ENCODE data around the gene LRGUK. TPM values are rescaled to one million over a fixed set of nuclear protein-coding genes. Genes with fewer than 3 reads are reported as not detected.
A peak's percentile ranks its signal among the peaks of the same experiment; 100 is the strongest.
"Not testable (repeated sequence)": the region's sequence is repeated elsewhere in the genome, so short reads cannot be mapped to it uniquely, and the experiment has no call there.

The LRGUK gene
- polyA plus RNA-seq, 1 donor: 1.3 TPM

GRCh38 chr7:134248196-134248595 is 121.1 kb downstream of the LRGUK start:
- DNase-seq: no peak

GRCh38 chr7:134254311-134254710 is 127.2 kb downstream of the LRGUK start:
- no peak for DNase-seq

GRCh38 chr7:134255814-134256213 is 128.7 kb downstream of the LRGUK start:
- DNase-seq: no peak

GRCh38 chr7:134262322-134262721 is 135.2 kb downstream of the LRGUK start:
- no peak for DNase-seq

GRCh38 chr7:134276951-134277350 is 149.8 kb downstream of the LRGUK start:
- no peak for DNase-seq

GRCh38 chr7:134278502-134279153 is 151.5 kb downstream of the LRGUK start:
- DNase-seq: no peak

- DNase-seq: no peak
Measured at GRCh38 chr7:134279336-134279735, 152.2 kb downstream of the LRGUK start.

GRCh38 chr7:134279898-134280297 is 152.8 kb downstream of the LRGUK start:
- DNase-seq: no peak

- DNase-seq: no peak
Measured at GRCh38 chr7:134280508-134280907, 153.4 kb downstream of the LRGUK start.

GRCh38 chr7:134284011-134284410 is 156.9 kb downstream of the LRGUK start:
- no peak for DNase-seq

- no peak for DNase-seq
Measured at GRCh38 chr7:134284952-134285351, 157.8 kb downstream of the LRGUK start.

- no peak for DNase-seq
Measured at GRCh38 chr7:134287916-134288659, 160.9 kb downstream of the LRGUK start.

GRCh38 chr7:134289423-134289822 is 162.3 kb downstream of the LRGUK start:
- DNase-seq: peak; percentile 8

GRCh38 chr7:134289841-134290240 is 162.7 kb downstream of the LRGUK start:
- DNase-seq: no peak

- no peak for DNase-seq
Measured at GRCh38 chr7:134290286-134290685, 163.1 kb downstream of the LRGUK start.

- peak; percentile 37 for DNase-seq
Measured at GRCh38 chr7:134293002-134293740, 166.0 kb downstream of the LRGUK start.

- DNase-seq: not testable (repeated sequence)
Measured at GRCh38 chr7:134295982-134296381, 168.8 kb downstream of the LRGUK start.

GRCh38 chr7:134297489-134297888 is 170.3 kb downstream of the LRGUK start:
- DNase-seq: no peak

GRCh38 chr7:134298902-134299683 is 172.0 kb downstream of the LRGUK start:
- DNase-seq: no peak

- DNase-seq: no peak
Measured at GRCh38 chr7:134300988-134301387, 173.8 kb downstream of the LRGUK start.

GRCh38 chr7:134301592-134301991 is 174.5 kb downstream of the LRGUK start:
- no peak for DNase-seq

GRCh38 chr7:134302120-134302519 is 175.0 kb downstream of the LRGUK start:
- DNase-seq: no peak

- DNase-seq: no peak
Measured at GRCh38 chr7:134307320-134307719, 180.2 kb downstream of the LRGUK start.

Data from hindlimb muscle (tissue), 1 donor.